Upper lobe of left lung (tissue), 4 donors: ENCODE results near the gene IQGAP1.

Experiments used
- POLR2A ChIP-seq, 4 donors: fragments of 450-650 bp; IDR thresholded peaks; one replicate each; pipeline ENCODE4 v1.5.1; 2016 to 2017; ENCODE audit warnings: antibody characterized with exemption in 4 of 4, mild to moderate bottlenecking in 2 of 4
- POLR2AphosphoS5 ChIP-seq, 2 donors: sonication (generic); formaldehyde crosslinking; IDR thresholded peaks; one replicate each; pipeline ENCODE4 v1.5.1; 2017; ENCODE audit warnings: antibody characterized with exemption in 2 of 2
- TF ChIP-seq, protein P1 (sequence below), 6 experiments: fragments of 450-650 bp in 4 of 6; fragments of 200-600 bp in 2 of 6; sonication (generic) in 2 of 6; IDR thresholded peaks; one replicate each; pipeline ENCODE4 v1.5.1; 2016 to 2019; ENCODE audit warnings: antibody characterized with exemption in 6 of 6

DNA sequence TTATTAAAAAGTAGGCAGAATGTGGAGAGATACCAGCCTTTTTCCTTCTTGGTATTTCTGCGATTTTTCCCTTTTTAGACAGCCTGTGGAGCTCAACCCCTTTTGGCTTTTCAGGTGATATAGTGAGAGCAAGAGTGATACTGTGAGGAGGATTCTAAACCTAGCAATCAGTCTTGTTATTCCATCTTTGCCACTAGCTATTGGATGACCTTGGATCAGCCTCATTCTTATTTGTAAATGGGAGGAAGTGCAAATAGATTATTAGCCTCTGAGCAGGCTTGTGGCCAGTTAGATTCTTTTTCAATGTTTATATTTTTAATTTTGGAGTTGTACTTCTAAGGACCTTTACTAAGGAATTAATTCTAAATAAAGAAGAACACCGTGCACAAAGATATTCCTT, 34.0 kb downstream of the IQGAP1 start:
- no peak for TF ChIP-seq POLR2A (IDR thresholded peaks at IDR 0.05)
- TF ChIP-seq POLR2AphosphoS5 (IDR thresholded peaks at IDR 0.05): no peak
- TF ChIP-seq, protein P1, sequence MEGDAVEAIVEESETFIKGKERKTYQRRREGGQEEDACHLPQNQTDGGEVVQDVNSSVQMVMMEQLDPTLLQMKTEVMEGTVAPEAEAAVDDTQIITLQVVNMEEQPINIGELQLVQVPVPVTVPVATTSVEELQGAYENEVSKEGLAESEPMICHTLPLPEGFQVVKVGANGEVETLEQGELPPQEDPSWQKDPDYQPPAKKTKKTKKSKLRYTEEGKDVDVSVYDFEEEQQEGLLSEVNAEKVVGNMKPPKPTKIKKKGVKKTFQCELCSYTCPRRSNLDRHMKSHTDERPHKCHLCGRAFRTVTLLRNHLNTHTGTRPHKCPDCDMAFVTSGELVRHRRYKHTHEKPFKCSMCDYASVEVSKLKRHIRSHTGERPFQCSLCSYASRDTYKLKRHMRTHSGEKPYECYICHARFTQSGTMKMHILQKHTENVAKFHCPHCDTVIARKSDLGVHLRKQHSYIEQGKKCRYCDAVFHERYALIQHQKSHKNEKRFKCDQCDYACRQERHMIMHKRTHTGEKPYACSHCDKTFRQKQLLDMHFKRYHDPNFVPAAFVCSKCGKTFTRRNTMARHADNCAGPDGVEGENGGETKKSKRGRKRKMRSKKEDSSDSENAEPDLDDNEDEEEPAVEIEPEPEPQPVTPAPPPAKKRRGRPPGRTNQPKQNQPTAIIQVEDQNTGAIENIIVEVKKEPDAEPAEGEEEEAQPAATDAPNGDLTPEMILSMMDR (IDR thresholded peaks at IDR 0.05): no peak
